Gastroesophageal sphincter (tissue), 3 donors: Measurements from ENCODE around the gene VWC2L.

Experiments used
- CTCF ChIP-seq, 4 experiments: fragments of 200-600 bp in 2 of 4; fragments of 450-650 bp in 2 of 4; sonication (generic) in 1 of 4; IDR thresholded peaks; one replicate each; pipeline ENCODE4 v1.5.1; 2017 to 2019; ENCODE audit warnings: antibody characterized with exemption in 4 of 4, mild to moderate bottlenecking in 2 of 4, moderate library complexity in 2 of 4
- POLR2A ChIP-seq, 2 donors: fragments of 450-650 bp; IDR thresholded peaks; one replicate each; pipeline ENCODE4 v1.6.1; 2017; ENCODE audit warnings: antibody characterized with exemption in 2 of 2, mild to moderate bottlenecking in 2 of 2, moderate library complexity in 1 of 2

DNA sequence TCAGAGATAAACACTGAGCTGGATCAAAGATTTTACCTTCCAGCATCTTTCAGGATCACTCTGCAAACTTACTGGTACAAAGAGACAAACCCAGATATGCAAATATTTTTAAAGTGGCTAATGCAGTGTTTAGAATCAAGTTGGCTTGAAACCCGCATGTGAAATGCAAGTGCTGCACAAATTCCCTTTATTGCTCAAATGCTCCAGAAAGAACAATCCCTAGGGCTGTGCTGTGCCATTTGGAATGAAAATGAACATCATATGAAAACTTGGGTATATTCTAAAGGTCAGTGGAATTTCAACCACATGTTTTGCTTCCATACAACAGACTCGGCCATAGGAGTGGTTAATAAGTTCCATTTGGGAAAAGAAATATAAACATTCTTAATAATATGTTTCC is 139.1 kb downstream of the VWC2L start:
- no peak for TF ChIP-seq POLR2A (IDR thresholded peaks at IDR 0.05)
- no peak for TF ChIP-seq CTCF (IDR thresholded peaks at IDR 0.05)
